ENCODE data around the gene BTBD9. TPM values are rescaled to one million over a fixed set of nuclear protein-coding genes. Genes with fewer than 3 reads are reported as not detected.

The BTBD9 gene
- total RNA-seq, 1 experiment from 2014 or later = 4.3 TPM

GRCh38 chr6:38137608-38138265, 502.0 kb downstream of the BTBD9 start:
- peaks cover 4% of the 10 kb centered on the region; the same call in 1 of the 2 replicates for H3K79me2 ChIP-seq (ENCODE audit: low read length)
- no peak overlapping the region for H3K4me3 ChIP-seq (ENCODE audit: low read length)
- H3K27ac ChIP-seq (ENCODE audit: low read length) = no peak overlapping the region
- ChIA-PET POLR2A (ENCODE audit: unreplicated experiment) (no interaction called here), CTCF (no interaction called here)
- no peaks in the 10 kb centered on the region for H3K9me2 ChIP-seq (replicated peaks; ENCODE audit: low read length)
- BruUV-seq (replicated peaks) = no TSS peak
- DNase-seq = no peak
- H3K4me1 ChIP-seq (ENCODE audit: insufficient read depth, low read length) = peaks cover 11% of the 10 kb centered on the region
- ATAC-seq = no peak
- TF ChIP-seq EZH2 (IDR thresholded peaks at IDR 0.05; ENCODE audit: low read length, unreplicated experiment) (no peak), EZH2phosphoT487 (IDR thresholded peaks at IDR 0.05; ENCODE audit: borderline replicate concordance, low read length) (no peak), CTCF (conservative IDR thresholded peaks at IDR 0.05; ENCODE audit: low read depth, low read length) (no peak)
- H3F3A ChIP-seq (ENCODE audit: low read length, unreplicated experiment) = no peaks in the 10 kb centered on the region
- H3K4me2 ChIP-seq (ENCODE audit: low read length) = no peak overlapping the region
- intact Hi-C loops (cut with micrococcal nuclease) = no loop called here
- H3K36me3 ChIP-seq (ENCODE audit: low read depth, low read length) = no peaks in the 10 kb centered on the region
- H4K20me1 ChIP-seq (ENCODE audit: low read length) = no peaks in the 10 kb centered on the region; the same call in 1 of the 2 replicates
- no peak overlapping the region for H2AFZ ChIP-seq (ENCODE audit: low read length)
- no peaks in the 10 kb centered on the region for H3K27me3 ChIP-seq (ENCODE audit: low read length)
- H3K9me3 ChIP-seq (ENCODE audit: low read length) = no peaks in the 10 kb centered on the region
- H3K9ac ChIP-seq (ENCODE audit: low read length) = no peak overlapping the region

- Histone ChIP-seq H3K36me3 (ENCODE audit: low read depth, low read length) (no peaks in the 10 kb centered on the region), H3K79me2 (ENCODE audit: low read length) (peaks cover 14% of the 10 kb centered on the region), H3K9me2 (replicated peaks; ENCODE audit: low read length) (no peaks in the 10 kb centered on the region), H3F3A (ENCODE audit: low read length, unreplicated experiment) (no peaks in the 10 kb centered on the region), H4K20me1 (ENCODE audit: low read length) (peaks cover 5% of the 10 kb centered on the region; the same call in 1 of the 2 replicates), H3K4me2 (ENCODE audit: low read length) (no peak overlapping the region), H2AFZ (ENCODE audit: low read length) (no peak overlapping the region), H3K9ac (ENCODE audit: low read length) (no peak overlapping the region), H3K27ac (ENCODE audit: low read length) (no peak overlapping the region), H3K4me3 (ENCODE audit: low read length) (no peak overlapping the region), H3K27me3 (ENCODE audit: low read length) (no peaks in the 10 kb centered on the region), H3K9me3 (ENCODE audit: low read length) (no peaks in the 10 kb centered on the region), H3K4me1 (ENCODE audit: insufficient read depth, low read length) (peaks cover 11% of the 10 kb centered on the region)
- ChIA-PET POLR2A (ENCODE audit: unreplicated experiment) (no interaction called here), CTCF (no interaction called here)
- ATAC-seq = no peak
- intact Hi-C loops (cut with micrococcal nuclease) = no loop called here
- DNase-seq = no peak
- TF ChIP-seq CTCF (conservative IDR thresholded peaks at IDR 0.05; ENCODE audit: low read depth, low read length) = no peak
- no peak for TF ChIP-seq EZH2 (IDR thresholded peaks at IDR 0.05; ENCODE audit: low read length, unreplicated experiment)
- no peak for TF ChIP-seq EZH2phosphoT487 (IDR thresholded peaks at IDR 0.05; ENCODE audit: borderline replicate concordance, low read length)
- BruUV-seq (replicated peaks) = no TSS peak
These were observed 503.2 kb downstream of the BTBD9 start for GRCh38 chr6:38136547-38136946.

GRCh38 chr6:38134704-38135088, 505.0 kb downstream of the BTBD9 start:
- POLR2A ChIA-PET (ENCODE audit: unreplicated experiment) = no interaction called here
- CTCF ChIA-PET = interaction anchor here (0.6 kb wide), 1 partner anchor 113 kb away, joined by 3 read pairs; no protein-coding TSS in a partner anchor

More at GRCh38 chr6:38134704-38135088, 505.0 kb downstream of the BTBD9 start:
- Histone ChIP-seq H3F3A (ENCODE audit: low read length, unreplicated experiment) (no peaks in the 10 kb centered on the region), H3K4me3 (ENCODE audit: low read length) (no peak overlapping the region), H2AFZ (ENCODE audit: low read length) (no peak overlapping the region), H3K4me2 (ENCODE audit: low read length) (no peak overlapping the region), H3K4me1 (ENCODE audit: insufficient read depth, low read length) (peaks cover 11% of the 10 kb centered on the region), H4K20me1 (ENCODE audit: low read length) (peaks cover 5% of the 10 kb centered on the region; the same call in 1 of the 2 replicates), H3K79me2 (ENCODE audit: low read length) (peaks cover 29% of the 10 kb centered on the region), H3K9me2 (replicated peaks; ENCODE audit: low read length) (no peaks in the 10 kb centered on the region), H3K27ac (ENCODE audit: low read length) (no peak overlapping the region), H3K9ac (ENCODE audit: low read length) (no peak overlapping the region), H3K9me3 (ENCODE audit: low read length) (no peaks in the 10 kb centered on the region), H3K36me3 (ENCODE audit: low read depth, low read length) (no peaks in the 10 kb centered on the region), H3K27me3 (ENCODE audit: low read length) (no peaks in the 10 kb centered on the region)
- no peak for TF ChIP-seq EZH2phosphoT487 (IDR thresholded peaks at IDR 0.05; ENCODE audit: borderline replicate concordance, low read length)
- intact Hi-C loops (cut with micrococcal nuclease) = no loop called here
- BruUV-seq (replicated peaks) = no TSS peak
- DNase-seq (no peak), ATAC-seq (no peak)

Data from PC-3 (cell line).